AG10803 (cell line): ENCODE data around the gene EDEM2.
A peak's percentile ranks its signal among the peaks of the same experiment; 100 is the strongest.

Experiments used
- DNase-seq: peaks from one replicate; pipeline ENCODE4 v3.0.0; 2010; ENCODE audit warnings: low read depth
- H3K4me3 ChIP-seq: 2 replicates; pipeline ENCODE4 v1.5.1; 2011; ENCODE audit warnings: mild to moderate bottlenecking, low read length, control low read depth
- CTCF ChIP-seq: conservative IDR thresholded peaks from 2 replicates; pipeline ENCODE4 v1.5.1; 2011; ENCODE audit warnings: mild to moderate bottlenecking, low read length, control low read depth, inconsistent platforms

The EDEM2 gene

GRCh38 chr20:35106827-35107380 lies 40.2 kb downstream of the EDEM2 start:
- no peak for DNase-seq
- no peak for TF ChIP-seq CTCF
- no peak overlapping the region for H3K4me3 ChIP-seq

DNA sequence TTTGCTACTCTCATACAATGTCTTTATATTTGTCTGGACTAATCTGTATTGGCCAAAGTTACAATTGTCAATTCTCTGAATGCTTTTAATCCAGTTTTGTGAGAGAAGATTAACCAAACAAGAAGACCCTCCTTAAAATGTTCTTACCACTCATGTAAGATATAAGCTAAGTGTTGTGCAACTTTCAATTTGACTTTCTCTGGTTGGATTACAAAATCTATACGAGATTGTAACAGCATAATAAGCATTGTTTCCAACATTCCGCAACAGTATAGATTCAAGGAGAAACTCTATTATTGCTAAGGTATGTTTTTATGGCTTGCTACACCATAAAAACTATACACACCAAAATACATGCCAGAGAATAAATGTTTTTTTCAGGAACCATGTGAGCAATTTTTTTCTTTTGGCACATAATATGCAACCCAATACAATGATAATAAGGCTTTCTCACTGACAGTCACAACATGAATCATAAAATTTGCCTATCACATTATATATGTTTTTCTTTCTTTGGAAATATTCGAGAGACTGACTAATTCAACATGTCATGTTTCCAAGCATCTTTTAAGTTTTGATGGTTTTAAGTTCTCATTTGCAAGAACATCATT lies 42.3 kb downstream of the EDEM2 start:
- DNase-seq = no peak
- no peak for TF ChIP-seq CTCF
- no peak overlapping the region for H3K4me3 ChIP-seq

DNA sequence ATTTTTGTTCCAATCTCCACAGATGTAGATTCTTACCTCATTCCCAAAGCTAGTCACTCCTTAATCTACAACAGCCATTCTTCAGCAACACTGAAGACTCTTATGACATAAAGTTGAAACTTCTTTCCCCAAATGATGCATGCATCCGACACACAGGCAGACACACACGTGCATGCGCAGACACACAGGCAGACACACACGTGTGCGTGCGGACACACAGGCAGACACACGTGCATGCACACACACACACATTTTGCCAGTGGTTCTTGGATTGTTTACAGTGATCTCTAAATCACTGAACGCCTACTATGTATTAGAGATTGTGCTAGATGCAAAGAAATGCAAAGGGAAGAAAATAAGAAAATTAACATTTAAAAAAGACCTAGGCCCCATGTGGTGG lies 45.5 kb downstream of the EDEM2 start:
- H3K4me3 ChIP-seq = no peak overlapping the region
- TF ChIP-seq CTCF = no peak
- no peak for DNase-seq

DNA sequence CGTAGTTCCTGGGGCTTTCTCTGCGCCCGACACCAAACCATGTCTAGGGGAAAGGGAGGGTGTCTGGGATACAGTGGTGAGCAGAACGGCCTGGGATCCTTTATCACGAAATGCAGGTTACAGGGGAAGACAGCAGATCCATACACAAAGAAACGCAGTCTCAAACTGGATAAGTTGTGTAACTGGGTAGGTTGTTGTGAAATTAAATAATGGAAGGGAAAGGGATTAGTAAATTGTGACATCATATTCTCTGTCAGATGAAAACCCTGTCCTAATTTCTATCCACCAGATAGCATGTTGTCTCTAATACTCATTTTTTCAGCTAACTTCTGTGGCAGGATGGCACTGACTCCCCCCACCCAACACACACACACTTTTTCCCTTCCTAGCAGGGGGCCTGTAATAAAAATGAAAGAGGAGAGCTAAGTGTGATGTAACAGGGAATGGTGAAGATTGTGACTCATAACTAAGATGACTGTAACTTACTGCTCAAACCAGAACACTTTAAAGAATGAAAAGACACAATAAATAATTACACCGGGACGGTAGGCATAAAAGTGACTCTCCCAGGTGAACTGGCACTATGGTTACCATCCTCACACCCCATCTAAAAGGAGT lies 53.8 kb downstream of the EDEM2 start:
- TF ChIP-seq CTCF = no peak
- H3K4me3 ChIP-seq = no peak overlapping the region; the same call in 1 of the 2 replicates
- peak; percentile 71 for DNase-seq

DNA sequence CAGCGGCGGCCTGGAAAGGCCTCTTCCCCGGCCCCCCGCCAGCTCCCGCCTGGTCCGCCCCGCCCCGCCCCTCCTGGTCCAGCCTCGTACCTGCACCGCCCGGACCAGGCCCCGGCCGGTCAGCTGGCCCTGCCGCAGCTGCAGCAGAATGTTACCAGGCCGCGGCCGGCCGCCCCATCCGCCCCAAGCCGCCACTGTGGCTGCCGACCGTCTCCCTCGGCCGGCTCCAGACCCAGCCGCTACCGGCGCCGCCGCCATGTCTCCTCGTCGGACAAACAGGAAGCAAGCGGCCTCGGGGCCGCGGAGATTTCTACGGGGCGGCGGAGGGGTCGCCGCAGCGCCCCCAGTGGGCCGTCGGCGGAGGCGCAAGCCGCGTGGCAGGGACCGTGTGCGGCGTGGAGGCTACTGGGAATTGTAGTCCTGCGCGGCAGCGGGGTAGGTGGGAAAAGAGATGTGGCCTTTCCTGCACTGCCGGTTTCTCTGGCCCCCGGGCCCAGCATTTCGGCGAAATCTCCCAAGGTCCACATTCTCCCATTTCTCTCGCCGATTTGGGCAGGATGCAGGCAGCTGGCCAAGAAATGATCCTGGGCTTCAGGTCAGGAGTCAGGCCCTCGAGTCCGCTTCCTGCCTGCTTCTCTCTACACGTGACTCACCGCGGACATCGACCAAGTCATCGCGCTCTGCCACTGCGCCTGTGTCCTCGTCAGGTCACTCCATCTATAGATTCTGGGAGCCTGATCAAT lies 54.4 kb downstream of the EDEM2 start, which contains the start of gene TRPC4AP:
TSS of gene TRPC4AP (minus strand) at position 284 of the 743 bp plus-strand sequence. CDS start at position 258, 26 bp downstream.
- H3K4me3 ChIP-seq = peak within 1 kb of the TSS; percentile 91
- peak; percentile 73 for TF ChIP-seq CTCF
- peak; percentile 83 for DNase-seq

DNA sequence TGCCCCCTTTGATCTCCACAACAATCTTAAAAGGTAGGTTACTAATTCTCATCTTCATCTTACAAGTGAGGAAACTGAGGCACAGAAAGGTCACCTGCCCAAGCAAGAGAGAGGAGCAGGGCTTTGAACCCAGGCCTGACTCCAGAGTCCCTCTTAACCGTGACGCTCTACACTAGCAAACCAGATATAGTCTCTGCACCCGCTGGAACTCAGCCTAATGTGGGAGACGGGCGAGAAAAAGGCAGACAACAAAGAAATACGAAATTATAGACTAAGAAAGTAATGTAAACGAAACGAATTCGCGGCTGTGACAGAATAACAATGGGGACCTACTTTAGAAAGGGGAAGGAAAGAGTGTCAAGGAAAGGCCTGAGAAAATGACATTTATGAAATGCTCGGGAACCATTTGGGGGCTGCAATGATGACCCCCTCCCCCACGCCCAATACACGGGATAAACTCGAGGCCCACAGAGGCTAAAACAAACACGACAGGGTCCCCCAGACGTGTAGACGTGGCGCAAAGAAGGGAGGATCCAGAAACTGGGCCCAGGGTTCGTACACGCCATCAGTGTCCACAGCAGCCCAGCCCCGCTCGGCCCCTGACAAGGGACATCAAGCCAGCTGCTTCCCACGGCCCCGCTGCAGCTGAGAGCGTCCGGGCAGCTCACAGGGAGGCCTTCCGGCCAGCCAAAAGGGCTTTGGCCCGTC lies 55.2 kb downstream of the EDEM2 start:
- DNase-seq = peak; percentile 18
- no peak for TF ChIP-seq CTCF
- peak overlapping the region; percentile 91 for H3K4me3 ChIP-seq
